ENCODE results near the gene LRRK1.

DNA sequence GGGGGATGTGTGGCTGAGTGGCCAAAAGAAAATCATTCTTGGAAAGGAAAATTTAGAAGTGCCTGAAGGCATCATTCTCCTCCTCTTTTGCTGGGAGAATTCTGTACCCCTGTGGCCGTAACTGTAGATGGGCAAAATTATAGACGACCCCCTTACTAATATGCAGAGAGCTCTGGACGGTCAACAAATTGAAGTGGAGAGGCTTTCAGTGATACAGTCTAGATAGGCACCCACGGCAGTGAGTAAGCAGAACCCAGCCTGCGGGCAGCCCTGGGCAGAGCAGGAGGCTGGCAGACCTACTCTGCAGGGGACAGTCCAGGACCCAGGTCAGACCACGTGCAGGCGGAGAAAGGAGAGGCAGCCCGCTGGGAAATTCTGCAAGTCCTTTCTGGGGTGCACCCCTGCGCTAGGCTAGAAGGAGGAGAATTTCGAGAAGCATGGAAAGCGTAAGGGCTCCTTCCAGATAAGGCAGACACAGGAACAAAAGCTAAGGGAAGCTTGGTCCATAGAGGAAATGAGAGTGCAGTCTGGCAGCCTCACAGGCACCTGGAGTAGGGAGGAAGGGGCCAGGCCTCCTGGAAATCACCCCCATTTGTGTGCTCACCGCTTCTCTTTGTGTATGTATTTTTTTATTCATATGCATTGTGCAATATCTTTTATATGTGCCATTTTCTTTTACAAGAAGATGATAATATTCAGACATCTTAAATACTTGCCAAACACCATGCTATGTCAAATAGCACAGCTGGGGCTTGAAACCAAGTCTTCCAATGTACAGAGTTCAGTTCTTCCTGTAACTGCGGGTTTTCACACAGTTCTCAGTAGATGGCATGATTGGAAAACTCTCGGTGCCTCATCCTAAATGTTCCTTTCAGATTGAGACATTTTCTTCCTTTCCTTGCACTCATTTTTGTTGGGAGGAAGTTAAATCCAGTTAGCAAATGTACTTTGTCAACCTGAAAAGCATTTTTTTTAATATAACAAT lies 40.2 kb downstream of the LRRK1 start:
- TF ChIP-seq FOSL2 (IDR thresholded peaks at IDR 0.05; ENCODE audit: borderline replicate concordance, low read depth) (no peak), RFX5 (IDR thresholded peaks at IDR 0.05; ENCODE audit: low read length) (no peak), GABPA (IDR thresholded peaks at IDR 0.05; ENCODE audit: low read depth) (no peak), MXI1 (IDR thresholded peaks at IDR 0.05; ENCODE audit: low read depth, low read length) (no peak), TEAD4 (IDR thresholded peaks at IDR 0.05; ENCODE audit: borderline replicate concordance, insufficient read depth) (no peak), POLR2AphosphoS5 (IDR thresholded peaks at IDR 0.05; ENCODE audit: low read depth, low read length) (no peak), RAD21 (IDR thresholded peaks at IDR 0.05; ENCODE audit: low read length) (no peak), EZH2phosphoT487 (IDR thresholded peaks at IDR 0.05; ENCODE audit: borderline replicate concordance, low read depth) (no peak)
- TF ChIP-seq, protein P1, sequence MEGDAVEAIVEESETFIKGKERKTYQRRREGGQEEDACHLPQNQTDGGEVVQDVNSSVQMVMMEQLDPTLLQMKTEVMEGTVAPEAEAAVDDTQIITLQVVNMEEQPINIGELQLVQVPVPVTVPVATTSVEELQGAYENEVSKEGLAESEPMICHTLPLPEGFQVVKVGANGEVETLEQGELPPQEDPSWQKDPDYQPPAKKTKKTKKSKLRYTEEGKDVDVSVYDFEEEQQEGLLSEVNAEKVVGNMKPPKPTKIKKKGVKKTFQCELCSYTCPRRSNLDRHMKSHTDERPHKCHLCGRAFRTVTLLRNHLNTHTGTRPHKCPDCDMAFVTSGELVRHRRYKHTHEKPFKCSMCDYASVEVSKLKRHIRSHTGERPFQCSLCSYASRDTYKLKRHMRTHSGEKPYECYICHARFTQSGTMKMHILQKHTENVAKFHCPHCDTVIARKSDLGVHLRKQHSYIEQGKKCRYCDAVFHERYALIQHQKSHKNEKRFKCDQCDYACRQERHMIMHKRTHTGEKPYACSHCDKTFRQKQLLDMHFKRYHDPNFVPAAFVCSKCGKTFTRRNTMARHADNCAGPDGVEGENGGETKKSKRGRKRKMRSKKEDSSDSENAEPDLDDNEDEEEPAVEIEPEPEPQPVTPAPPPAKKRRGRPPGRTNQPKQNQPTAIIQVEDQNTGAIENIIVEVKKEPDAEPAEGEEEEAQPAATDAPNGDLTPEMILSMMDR (IDR thresholded peaks at IDR 0.05): no peak
- TF ChIP-seq, protein P2, sequence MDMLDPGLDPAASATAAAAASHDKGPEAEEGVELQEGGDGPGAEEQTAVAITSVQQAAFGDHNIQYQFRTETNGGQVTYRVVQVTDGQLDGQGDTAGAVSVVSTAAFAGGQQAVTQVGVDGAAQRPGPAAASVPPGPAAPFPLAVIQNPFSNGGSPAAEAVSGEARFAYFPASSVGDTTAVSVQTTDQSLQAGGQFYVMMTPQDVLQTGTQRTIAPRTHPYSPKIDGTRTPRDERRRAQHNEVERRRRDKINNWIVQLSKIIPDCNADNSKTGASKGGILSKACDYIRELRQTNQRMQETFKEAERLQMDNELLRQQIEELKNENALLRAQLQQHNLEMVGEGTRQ (IDR thresholded peaks at IDR 0.05; ENCODE audit: borderline replicate concordance, low read depth, low read length): no peak
